Stimulated activated CD8-positive, alpha-beta memory T cell treated with anti-CD3 and anti-CD28 coated beads, Interleukin-4, amount 100 ng/mL, for 1 hour (primary cell): ENCODE data around the gene CFAP20.
"Not testable (repeated sequence)": the region's sequence is repeated elsewhere in the genome, so short reads cannot be mapped to it uniquely, and the experiment has no call there.

Source experiments
- DNase-seq, 2 donors: peaks; one replicate each; pipeline ENCODE4 v3.0.0-alpha.2; 2020; ENCODE audit warnings: low read depth in 2 of 2, low spot score in 1 of 2

Gene CFAP20

DNA sequence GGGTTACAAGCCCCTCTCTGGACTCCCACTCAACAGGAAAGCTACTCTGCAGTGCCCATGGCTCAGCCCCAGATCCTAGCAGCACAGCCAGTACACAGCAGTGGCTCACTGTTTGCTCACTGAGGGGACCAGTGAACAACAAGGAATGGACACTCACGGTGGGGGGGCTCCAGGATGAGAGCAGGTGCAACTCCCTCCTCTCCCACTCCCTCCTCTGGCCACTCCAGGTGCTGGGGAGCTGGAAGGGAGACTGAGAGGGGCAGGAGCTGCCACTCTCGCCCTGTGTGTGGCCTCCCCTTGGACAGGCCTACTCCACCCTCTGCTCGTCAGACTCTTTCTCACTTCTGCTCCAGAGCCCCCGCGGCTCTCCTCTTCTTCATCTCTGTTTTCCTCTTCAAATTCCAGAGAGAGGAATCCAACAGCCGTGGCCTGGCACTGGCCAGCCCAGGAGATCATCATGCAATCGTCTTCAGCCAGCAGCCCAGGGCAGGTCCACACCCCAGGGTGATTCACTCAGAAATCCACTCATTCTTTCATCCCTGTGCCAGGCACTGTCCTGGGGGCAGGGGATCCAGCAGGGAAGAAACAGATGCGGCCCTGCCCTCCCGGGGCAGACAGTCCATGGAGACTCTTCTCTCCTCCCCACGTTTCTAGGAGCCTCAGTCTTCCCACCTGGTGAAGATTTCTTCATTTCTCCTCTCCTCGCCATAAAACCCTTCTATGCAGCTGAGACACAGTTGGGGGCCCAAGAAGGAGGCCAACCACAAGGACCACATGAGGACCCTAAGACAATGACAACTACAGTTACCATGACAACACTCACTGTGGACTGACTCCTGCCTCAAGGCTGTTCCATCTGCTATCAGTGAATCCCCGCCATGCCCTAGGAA lies 30.7 kb downstream of the CFAP20 start:
- DNase-seq, result no peak

GRCh38 chr16:58096249-58096648 lies 32.9 kb downstream of the CFAP20 start:
- no peak for DNase-seq

DNA sequence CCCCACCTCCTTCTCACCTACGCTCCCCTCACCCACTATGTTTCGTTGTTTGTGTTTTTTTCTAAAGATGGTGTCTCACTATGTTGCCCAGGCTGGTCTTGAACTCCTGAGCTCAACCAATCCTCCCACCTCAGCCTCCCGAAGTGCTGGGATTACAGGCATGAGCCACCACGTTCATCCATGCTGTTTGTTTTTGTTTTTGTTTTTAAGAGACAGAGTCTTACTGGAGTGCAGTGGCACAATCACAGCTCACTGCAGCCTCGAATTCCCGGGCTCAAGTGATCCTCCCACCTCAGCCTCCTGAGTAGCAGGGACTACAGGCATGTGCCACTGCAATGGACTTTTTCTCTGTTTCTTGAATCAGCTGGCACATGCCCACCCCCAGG lies 33.6 kb downstream of the CFAP20 start:
- not testable (repeated sequence) for DNase-seq

DNA sequence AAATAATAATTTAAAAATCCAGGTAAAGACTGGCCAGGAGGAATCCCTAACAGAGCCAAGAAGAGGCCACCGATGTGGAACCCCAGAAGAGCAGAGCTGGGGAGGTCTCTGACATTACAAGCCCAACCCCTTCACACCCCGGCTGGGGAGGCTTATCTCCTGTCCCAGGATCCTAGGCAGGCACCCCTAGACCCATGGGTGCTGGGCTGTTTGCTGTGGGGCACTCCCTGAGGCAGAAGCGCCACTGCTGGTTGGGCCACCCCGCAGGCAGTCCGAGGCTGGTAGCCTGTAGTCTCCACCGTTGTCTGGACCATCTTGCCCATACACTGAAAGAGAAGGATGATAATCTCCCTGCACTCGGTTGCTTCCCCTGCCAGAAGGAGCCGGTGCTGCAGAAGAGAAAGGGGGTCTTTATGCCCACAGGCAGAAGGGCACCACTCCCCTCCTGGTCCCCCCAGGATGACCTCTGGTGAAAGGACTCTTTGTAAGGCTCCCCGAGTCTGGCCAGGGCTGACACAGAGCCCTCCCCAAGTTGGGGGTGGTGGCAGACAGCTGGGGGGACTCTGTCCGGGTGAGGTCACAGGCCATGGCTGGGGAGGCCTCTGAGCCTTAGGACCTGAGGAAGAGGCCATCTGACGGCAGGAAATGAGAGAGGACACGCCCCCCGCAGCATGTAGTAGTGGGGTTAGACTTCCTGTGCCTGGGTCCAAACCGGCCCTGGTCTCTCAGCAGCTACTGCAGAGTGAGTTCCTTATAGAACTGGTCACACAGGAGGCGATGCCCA lies 34.2 kb downstream of the CFAP20 start:
- no peak for DNase-seq

DNA sequence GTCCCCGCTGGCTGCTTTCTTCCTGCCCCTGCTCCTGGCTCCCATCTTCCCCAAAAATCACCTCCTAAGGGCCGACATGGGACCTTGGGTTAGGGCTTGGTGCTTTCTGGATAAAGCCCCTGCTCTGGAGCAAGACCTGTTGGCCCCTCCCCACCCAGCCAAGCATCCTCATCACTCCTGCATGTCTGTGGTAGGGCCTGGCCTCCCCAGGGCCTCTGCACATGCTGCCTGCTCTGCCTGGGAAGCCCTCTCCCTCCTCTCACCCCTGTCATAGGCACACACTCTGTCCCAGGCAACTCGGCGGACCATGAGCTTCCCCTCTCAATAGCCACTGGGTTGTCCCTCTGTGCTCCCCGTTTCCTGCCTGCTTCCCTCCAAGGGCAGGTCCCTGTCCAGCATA lies 35.2 kb downstream of the CFAP20 start:
- DNase-seq, result no peak

GRCh38 chr16:58090396-58090795 lies 38.8 kb downstream of the CFAP20 start:
- DNase-seq, result not testable (repeated sequence)

- DNase-seq, result no peak
Observed at GRCh38 chr16:58088091-58088490, 41.1 kb downstream of the CFAP20 start.

GRCh38 chr16:58087209-58087913 lies 41.8 kb downstream of the CFAP20 start:
- DNase-seq, result no peak

DNA sequence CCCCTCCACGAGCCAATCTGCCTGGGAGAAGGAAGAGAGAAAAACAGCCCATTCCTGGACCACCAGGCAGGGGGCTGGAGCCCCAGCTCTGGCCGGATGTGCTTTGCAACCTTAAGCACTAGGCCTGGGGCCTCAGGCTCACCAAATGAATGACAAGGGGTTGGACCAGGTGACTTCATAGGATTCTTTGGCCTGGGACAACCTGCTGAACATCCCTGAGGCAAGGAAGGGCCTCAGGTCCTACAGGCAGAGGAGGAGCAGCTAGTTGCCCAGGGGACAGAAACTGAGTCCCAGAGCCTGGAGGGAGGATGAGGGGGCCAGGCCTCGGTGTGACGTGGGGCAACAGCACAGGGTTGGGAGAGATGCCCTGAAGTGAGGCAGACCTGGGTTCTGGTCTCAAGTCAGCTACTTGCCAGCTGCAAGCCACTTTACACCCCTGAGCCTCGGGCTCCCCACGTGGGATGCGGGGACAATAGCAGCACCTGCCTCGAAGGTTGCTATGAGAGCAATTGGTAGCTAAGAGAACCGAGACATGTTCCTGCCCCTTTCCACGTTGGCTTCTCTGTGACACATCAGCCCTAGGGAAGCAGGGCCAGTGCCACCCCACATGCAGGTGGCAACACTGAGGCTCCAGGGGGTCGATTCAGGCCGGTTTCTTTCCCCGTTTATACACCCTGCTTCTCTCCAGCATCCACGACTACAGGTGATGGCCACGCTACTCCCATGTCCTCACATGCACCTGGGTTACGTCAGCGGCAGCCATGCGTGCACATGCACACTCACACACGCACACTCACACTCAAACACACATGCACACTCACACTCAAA lies 42.6 kb downstream of the CFAP20 start:
- no peak for DNase-seq

DNA sequence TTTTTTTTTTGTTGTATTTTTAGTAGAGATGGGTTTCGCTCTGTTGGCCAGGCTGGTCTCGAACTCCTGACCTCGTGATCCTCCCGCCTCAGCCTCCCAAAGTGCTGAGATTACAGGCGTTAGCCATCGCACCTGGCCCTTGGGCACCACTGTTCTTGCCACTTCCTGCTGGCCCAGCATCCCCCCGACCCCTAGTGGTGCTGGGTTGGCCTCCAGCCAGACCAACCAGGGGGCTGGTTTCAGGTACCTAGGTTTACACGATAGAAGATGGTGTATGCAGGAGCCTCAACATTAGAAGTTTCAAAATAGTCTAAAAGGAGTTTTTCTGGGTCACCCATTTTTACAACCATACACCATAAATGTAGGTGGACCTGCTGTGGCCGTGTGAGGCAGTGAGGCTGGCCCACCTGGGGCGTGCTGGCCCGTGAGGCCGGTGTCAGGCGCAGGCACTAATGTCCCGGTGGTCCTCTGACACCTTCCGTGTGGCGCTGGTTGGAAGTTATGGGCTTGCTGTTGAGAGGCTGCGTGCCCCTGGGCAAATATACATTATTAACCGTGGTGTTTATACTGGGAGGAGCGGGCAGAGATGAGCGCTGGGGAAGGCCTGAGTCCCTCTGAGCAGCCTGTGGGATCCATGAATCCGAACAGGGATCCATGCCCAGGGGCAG lies 43.5 kb downstream of the CFAP20 start:
- no peak for DNase-seq

DNA sequence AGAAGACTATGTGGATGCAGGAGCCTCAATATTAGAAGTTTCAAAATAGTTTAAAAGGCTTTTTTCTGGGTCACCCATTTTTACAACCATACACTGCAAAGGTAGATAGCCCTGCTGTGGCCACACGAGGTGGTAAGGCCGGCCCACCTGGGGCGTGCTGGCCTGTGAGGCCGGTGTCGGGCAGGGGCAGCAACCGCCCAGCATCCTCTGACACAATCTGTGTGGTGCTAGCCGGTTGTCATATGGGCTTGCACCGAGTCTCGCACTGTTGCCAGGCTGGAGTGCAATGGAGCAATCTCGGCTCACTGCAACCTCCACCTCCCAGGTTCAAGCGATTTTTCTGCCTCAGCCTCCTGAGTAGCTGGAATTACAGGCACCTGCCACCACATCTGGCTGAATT lies 44.0 kb downstream of the CFAP20 start:
- no peak for DNase-seq

DNA sequence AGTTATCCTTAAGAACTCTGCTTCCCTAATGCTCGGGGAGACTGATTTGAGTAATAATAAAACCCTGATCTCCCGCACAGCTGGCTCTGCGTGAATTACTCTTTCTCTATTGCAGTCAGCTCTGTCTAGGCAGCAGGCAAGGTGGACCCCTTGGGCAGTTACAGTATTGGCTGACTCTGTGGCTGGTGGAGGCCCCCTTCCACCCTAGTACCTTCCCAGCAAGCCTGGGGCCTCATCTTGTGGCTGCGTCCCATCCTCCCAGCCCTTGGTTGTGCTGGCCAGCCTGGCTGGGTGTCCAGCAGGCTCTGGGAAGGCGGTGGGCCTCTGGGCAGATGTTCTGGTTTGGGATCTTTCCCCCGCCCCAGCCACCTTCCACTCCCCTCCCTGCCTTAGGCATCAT lies 44.5 kb downstream of the CFAP20 start:
- DNase-seq, result no peak

DNA sequence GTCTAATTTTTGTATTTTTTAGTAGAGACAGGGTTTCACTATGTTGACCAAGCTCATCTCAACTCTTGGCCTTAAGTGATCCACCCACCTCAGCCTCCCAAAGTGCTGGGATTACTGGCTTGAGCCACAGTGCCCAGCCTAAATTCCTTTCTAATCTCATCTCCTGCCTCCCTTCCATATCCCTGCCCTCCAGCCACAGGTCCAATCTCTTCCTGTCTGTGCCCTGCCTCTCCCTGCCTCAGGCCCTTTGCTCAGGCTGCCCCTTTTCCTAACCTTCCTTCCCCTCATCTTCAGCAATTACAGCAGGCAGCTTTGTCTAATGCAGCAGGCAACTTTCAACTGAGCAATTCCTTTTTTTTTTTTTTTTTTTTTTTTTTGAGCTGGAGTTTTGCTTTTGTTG lies 46.8 kb downstream of the CFAP20 start:
- no peak for DNase-seq

DNA sequence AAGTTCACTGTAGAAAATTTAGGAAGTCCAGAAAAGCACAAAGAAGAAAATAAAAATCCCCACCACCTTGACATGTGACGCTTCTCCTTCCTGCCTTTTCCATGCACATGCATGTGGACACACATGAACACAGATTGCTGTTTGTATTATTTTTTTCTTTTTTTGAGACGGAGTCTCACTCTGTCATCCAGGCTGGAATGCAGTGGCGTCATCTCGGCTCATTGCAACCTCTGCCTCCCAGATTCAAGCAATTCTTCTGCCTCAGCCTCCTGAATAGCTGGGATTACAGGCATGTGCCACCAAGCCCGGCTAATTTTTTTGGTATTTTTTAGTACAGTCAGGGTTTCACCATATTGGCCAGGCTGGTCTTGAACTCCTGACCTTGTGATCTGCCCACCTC lies 48.5 kb downstream of the CFAP20 start:
- not testable (repeated sequence) for DNase-seq

GRCh38 chr16:58077796-58078195 lies 51.4 kb downstream of the CFAP20 start:
- no peak for DNase-seq

GRCh38 chr16:58076514-58076913 lies 52.7 kb downstream of the CFAP20 start:
- DNase-seq, result no peak

DNA sequence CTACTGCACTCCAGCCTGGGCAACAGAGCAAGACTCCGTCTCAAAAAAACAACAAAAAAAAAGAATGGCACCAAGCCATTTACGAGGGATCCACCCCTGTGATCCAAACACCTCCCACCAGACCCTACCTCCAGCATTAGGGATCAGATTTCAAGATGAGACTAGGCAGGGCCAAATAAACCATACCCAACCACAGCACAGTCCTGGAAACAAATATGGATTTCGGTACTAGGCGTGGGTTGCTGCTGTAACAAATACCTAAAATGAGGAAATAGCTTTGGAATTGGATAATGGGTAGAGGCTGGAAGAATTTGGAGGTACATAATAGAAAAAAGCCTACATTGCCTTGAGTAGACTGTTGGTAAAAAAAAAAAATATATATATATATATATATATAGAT lies 54.5 kb downstream of the CFAP20 start:
- DNase-seq, result no peak

DNA sequence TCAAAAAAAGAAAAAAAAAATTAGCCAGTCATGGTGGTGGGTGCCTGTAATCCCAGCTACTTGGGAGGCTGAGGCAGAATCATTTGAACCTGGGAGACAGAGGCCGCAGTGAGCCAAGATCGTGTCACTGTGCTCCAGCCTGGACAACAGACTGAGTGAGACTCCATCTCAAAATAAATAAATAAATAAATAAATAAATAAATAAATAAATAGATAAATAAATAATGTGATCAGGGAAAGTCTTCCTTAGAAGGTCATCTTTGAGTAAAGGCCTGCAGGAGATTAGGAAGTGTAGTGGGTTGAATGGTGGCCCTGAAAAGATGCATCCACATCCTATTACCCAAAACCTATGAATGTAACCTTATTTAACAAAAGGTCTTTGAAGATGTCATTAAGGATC lies 56.1 kb downstream of the CFAP20 start:
- DNase-seq, result not testable (repeated sequence)

GRCh38 chr16:58072134-58072533 lies 57.0 kb downstream of the CFAP20 start:
- DNase-seq, result not testable (repeated sequence)

DNA sequence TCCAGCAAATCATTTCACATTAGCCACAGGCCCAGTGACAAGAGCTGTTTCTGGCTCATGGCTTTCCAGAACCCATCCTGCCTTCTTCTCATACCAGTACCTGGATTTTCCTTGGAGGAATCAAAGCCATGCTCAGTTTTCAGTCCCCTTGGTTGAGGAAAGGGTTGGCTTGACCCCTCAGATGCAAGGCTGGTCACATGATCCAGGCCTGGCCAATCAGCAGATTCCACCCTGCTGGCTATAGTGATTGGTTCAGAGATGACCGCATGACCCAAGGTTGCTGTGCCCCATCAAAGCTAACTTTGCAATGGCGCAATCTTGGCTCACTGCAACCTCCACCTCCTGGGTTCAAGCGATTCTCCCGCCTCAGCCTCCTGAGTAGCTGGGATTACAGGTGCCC lies 58.6 kb downstream of the CFAP20 start:
- DNase-seq, result no peak
